ENCODE data around the gene LAMA3. TPM values are rescaled to one million over a fixed set of nuclear protein-coding genes. Genes with fewer than 3 reads are reported as not detected.

Gene LAMA3
- total and polyA plus RNA-seq, 2 donors from 2014 or later = 4.4 to 66.0 TPM

DNA sequence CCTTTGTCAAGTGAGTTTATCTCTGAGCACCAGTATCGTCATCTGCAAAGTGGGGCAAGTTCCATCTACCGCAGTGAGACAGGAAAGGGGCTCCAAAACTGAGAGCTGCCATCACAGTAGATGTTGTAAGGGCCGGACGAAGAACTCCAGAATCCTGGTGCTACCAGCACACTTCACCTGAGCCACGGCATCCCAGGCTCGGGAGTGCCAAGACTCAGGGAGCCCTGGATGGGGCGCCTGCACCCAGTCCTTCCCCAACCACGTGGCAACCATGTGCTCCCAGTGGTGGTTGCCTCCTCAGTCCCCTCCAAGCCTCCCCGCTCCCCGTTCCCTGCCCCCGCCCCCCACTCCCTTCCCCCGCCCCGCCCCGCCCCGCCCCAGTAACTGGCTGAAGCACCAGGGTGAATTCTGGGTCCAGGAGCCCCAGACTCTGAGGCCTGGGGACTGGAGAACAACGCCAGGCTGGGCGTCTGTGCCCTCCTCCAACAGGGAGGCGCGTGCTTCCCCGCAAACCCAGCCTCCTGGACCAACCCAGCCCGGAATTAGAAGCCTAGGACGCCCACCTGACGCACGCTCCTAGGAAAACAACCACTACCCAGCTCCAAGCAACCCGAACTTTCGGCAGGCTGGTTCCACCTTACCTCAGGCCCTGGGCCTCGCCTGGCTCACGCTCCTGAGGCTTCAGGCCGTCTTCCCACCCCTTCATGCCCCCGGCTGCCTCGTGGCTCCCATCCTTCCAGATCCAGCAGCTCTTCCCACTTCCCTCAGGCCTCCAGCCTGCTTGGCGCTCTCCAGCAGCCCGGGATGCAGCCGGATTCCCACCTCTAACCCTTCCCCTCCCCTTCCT is 67.6 kb downstream of the LAMA3 start:
- Histone ChIP-seq H3K9ac (ENCODE audit: low read length in 3 of 3) (no peak overlapping the region), H3K27ac (ENCODE audit: low read depth in 2 of 2, low read length in 2 of 2) (no peak overlapping the region), H3K4me1 (ENCODE audit: control insufficient read depth in 2 of 3, insufficient read depth in 2 of 3, low read depth in 1 of 3, low read length in 3 of 3) (no peaks in the 10 kb centered on the region), H3K9me3 (ENCODE audit: control insufficient read depth in 2 of 3, insufficient read depth in 1 of 3, low read length in 3 of 3) (no peaks in the 10 kb centered on the region), H3K27me3 (ENCODE audit: control insufficient read depth, insufficient read depth, low read length) (no peaks in the 10 kb centered on the region), H3K36me3 (ENCODE audit: control insufficient read depth in 2 of 3, insufficient read depth in 3 of 3, low read length in 3 of 3) (no peaks in the 10 kb centered on the region), H3K4me3 (ENCODE audit: low read length in 3 of 3) (no peak overlapping the region)
- FAIRE-seq (no peak), DNase-seq (no peak)
- TF ChIP-seq CTCF (IDR thresholded peaks at IDR 0.05; ENCODE audit: borderline replicate concordance, extremely low read depth, insufficient read depth) = no peak
- intact Hi-C loops (cut with DNase I) = no loop called here

DNA sequence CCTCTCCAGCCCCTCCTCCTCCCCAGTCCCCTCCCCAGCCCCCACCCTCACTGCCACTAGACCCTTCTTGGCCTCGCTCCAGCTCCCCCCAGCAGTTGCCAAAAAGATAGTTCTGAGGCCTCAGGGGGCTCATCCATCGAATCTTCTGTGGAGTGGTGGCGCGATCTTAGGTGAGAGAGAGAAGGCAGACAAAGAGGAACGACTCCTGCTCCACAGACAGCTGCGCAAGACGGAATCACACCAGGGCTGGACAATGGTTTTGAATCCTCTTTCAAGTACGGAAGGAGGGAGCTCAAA is 68.1 kb downstream of the LAMA3 start:
- Histone ChIP-seq H3K27ac (ENCODE audit: low read depth in 2 of 2, low read length in 2 of 2) (no peak overlapping the region), H3K4me1 (ENCODE audit: control insufficient read depth in 2 of 3, insufficient read depth in 2 of 3, low read depth in 1 of 3, low read length in 3 of 3) (no peaks in the 10 kb centered on the region), H3K36me3 (ENCODE audit: control insufficient read depth in 2 of 3, insufficient read depth in 3 of 3, low read length in 3 of 3) (no peaks in the 10 kb centered on the region), H3K9me3 (ENCODE audit: control insufficient read depth in 2 of 3, insufficient read depth in 1 of 3, low read length in 3 of 3) (no peaks in the 10 kb centered on the region), H3K27me3 (ENCODE audit: control insufficient read depth, insufficient read depth, low read length) (no peaks in the 10 kb centered on the region), H3K9ac (ENCODE audit: low read length in 3 of 3) (no peak overlapping the region), H3K4me3 (ENCODE audit: low read length in 3 of 3) (no peak overlapping the region)
- TF ChIP-seq CTCF (IDR thresholded peaks at IDR 0.05; ENCODE audit: borderline replicate concordance, extremely low read depth, insufficient read depth) = no peak
- FAIRE-seq (no peak), DNase-seq (no peak)
- intact Hi-C loops (cut with DNase I) = no loop called here

DNA sequence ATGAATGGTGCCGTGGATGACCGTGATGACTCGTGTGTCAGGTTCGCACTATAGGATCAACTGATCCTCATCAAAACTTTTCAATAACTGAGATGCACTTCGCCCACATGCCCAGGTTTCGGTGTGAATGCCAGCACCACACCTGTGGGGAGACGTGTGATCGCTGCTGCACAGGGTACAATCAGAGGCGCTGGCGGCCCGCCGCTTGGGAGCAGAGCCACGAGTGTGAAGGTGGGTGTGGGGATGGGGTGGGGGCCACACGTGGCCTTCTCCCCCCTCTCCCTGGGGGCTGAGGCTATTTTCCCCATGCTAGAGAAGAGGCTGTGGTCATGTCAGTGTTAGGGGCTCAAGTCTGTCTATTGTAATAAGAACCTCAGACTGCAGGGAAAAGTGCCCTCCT is 69.0 kb downstream of the LAMA3 start:
- Histone ChIP-seq H3K4me3 (ENCODE audit: low read length in 3 of 3) (no peak overlapping the region), H3K27me3 (ENCODE audit: control insufficient read depth, insufficient read depth, low read length) (no peaks in the 10 kb centered on the region), H3K9me3 (ENCODE audit: control insufficient read depth in 2 of 3, insufficient read depth in 1 of 3, low read length in 3 of 3) (no peaks in the 10 kb centered on the region), H3K27ac (ENCODE audit: low read depth in 2 of 2, low read length in 2 of 2) (no peak overlapping the region), H3K9ac (ENCODE audit: low read length in 3 of 3) (no peak overlapping the region), H3K36me3 (ENCODE audit: control insufficient read depth in 2 of 3, insufficient read depth in 3 of 3, low read length in 3 of 3) (no peaks in the 10 kb centered on the region), H3K4me1 (ENCODE audit: control insufficient read depth in 2 of 3, insufficient read depth in 2 of 3, low read depth in 1 of 3, low read length in 3 of 3) (no peaks in the 10 kb centered on the region)
- intact Hi-C loops (cut with DNase I) = no loop called here
- FAIRE-seq (no peak), DNase-seq (no peak)
- no peak for TF ChIP-seq CTCF (IDR thresholded peaks at IDR 0.05; ENCODE audit: borderline replicate concordance, extremely low read depth, insufficient read depth)

DNA sequence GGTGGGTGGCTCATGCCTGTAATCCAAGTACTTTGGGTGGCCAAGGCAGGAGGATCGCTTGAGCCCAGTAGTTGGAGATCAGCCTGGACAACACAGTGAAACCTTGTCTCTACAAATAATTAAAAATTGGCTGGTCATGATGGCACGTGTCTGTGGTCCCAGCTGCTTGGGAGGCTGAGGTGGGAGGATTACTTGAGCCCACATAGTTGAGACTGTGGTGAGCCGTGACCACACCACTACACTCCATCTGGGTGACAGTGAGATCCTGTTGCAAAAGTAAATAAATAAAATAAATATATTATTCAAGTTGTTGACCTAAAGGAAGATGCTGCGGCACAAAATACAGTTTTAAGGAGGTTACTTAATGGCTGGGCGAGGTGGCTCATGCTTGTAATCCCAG is 72.7 kb downstream of the LAMA3 start:
- no peaks in the 10 kb centered on the region for H3K4me1 ChIP-seq (ENCODE audit: control insufficient read depth in 2 of 3, insufficient read depth in 2 of 3, low read depth in 1 of 3, low read length in 3 of 3)
- no peak overlapping the region for H3K27ac ChIP-seq (ENCODE audit: low read depth in 2 of 2, low read length in 2 of 2)
- no peaks in the 10 kb centered on the region for H3K27me3 ChIP-seq (ENCODE audit: control insufficient read depth, insufficient read depth, low read length)
- H3K9me3 ChIP-seq (ENCODE audit: control insufficient read depth in 2 of 3, insufficient read depth in 1 of 3, low read length in 3 of 3) = no peaks in the 10 kb centered on the region
- H3K36me3 ChIP-seq (ENCODE audit: control insufficient read depth in 2 of 3, insufficient read depth in 3 of 3, low read length in 3 of 3) = no peaks in the 10 kb centered on the region
- no peak for DNase-seq
- intact Hi-C loops (cut with DNase I) = no loop called here
- FAIRE-seq = no peak
- no peak for TF ChIP-seq CTCF (IDR thresholded peaks at IDR 0.05; ENCODE audit: borderline replicate concordance, extremely low read depth, insufficient read depth)
- H3K9ac ChIP-seq (ENCODE audit: low read length in 3 of 3) = no peak overlapping the region
- H3K4me3 ChIP-seq (ENCODE audit: low read length in 3 of 3) = no peak overlapping the region
